ENCODE measurements around the gene ZXDC.

Gene ZXDC

GRCh38 chr3:126412841-126413692 is 62.6 kb downstream of the ZXDC start:
- no peak for TF ChIP-seq CTCF (IDR thresholded peaks at IDR 0.05; ENCODE audit: control insufficient read depth, insufficient read depth, low read depth, low read length, missing control alignments)
- H3K4me3 ChIP-seq (ENCODE audit: control insufficient read depth, low read depth, low read length): no peak overlapping the region
- no peak for DNase-seq (ENCODE audit: low read depth)

DNA sequence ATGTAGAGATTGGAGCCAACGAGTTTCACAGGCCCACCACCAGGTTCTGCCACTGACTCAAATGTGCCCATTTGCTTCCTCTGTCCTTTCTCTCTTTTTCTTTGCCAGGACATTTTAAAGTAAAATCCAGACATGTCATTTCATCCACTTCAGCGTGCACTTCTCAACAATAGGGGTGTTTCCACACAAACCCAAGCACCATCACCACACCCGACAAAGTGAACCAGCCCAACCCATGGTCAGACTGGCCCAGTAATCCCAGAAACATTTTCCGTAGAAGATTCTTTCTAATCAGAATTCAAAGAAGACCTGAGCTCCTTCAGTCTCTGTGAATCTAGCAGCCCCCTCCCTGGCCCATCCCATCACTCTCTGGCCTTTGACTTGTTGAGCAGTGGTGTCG is 67.6 kb downstream of the ZXDC start:
- H3K4me3 ChIP-seq (ENCODE audit: control insufficient read depth, low read depth, low read length): no peak overlapping the region
- no peak for TF ChIP-seq CTCF (IDR thresholded peaks at IDR 0.05; ENCODE audit: control insufficient read depth, insufficient read depth, low read depth, low read length, missing control alignments)
- no peak for DNase-seq (ENCODE audit: low read depth)

GRCh38 chr3:126407412-126408044 is 68.2 kb downstream of the ZXDC start:
- TF ChIP-seq CTCF (IDR thresholded peaks at IDR 0.05; ENCODE audit: control insufficient read depth, insufficient read depth, low read depth, low read length, missing control alignments): no peak
- no peak overlapping the region for H3K4me3 ChIP-seq (ENCODE audit: control insufficient read depth, low read depth, low read length)
- DNase-seq (ENCODE audit: low read depth): no peak

GRCh38 chr3:126406389-126407296 is 69.0 kb downstream of the ZXDC start:
- no peak for DNase-seq (ENCODE audit: low read depth)
- H3K4me3 ChIP-seq (ENCODE audit: control insufficient read depth, low read depth, low read length): no peak overlapping the region
- TF ChIP-seq CTCF (IDR thresholded peaks at IDR 0.05; ENCODE audit: control insufficient read depth, insufficient read depth, low read depth, low read length, missing control alignments): no peak

- no peak for DNase-seq (ENCODE audit: low read depth)
- no peak for TF ChIP-seq CTCF (IDR thresholded peaks at IDR 0.05; ENCODE audit: control insufficient read depth, insufficient read depth, low read depth, low read length, missing control alignments)
- H3K4me3 ChIP-seq (ENCODE audit: control insufficient read depth, low read depth, low read length): no peak overlapping the region
These were observed 72.9 kb downstream of the ZXDC start for GRCh38 chr3:126402666-126403302.

DNA sequence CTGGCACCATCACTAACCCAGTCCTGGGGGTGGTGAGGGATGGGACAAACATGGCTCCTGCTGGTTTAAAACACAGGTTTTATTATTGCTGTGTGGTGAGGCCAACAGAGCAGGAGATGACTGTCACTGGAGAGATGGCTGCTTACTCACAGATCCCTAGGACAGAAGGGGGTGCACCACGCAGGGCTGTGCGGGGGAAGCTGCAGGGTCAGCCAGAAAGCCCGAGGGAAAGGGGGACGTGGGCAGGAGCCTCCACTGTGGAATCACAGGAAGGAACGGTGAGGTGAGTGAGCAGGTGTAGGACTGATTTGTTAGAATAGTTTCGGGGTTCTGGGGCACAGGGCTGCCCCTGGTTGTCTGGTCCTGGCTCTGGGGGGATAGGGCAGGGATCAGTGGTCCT is 73.5 kb downstream of the ZXDC start:
- no peak overlapping the region for H3K4me3 ChIP-seq (ENCODE audit: control insufficient read depth, low read depth, low read length)
- TF ChIP-seq CTCF (IDR thresholded peaks at IDR 0.05; ENCODE audit: control insufficient read depth, insufficient read depth, low read depth, low read length, missing control alignments): no peak
- no peak for DNase-seq (ENCODE audit: low read depth)
